A549 treated with ZK216348 at 1 μM for 4 hours (cell line): ENCODE results near the gene OTOR. TPM values are rescaled to one million over a fixed set of nuclear protein-coding genes. Genes with fewer than 3 reads are reported as not detected.

Experiments
- total RNA-seq: library from RNA; stranded (reverse); fragments of 200-300 nt; extraction: Qiagen RNA extraction; gene quantifications from 5 replicates; pipeline ENCODE4 v1.2.3, GENCODE V29; 2022; ENCODE audit warnings: low read depth

Gene OTOR, protein sequence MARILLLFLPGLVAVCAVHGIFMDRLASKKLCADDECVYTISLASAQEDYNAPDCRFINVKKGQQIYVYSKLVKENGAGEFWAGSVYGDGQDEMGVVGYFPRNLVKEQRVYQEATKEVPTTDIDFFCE
- not detected in 5 replicates for total RNA-seq

DNA sequence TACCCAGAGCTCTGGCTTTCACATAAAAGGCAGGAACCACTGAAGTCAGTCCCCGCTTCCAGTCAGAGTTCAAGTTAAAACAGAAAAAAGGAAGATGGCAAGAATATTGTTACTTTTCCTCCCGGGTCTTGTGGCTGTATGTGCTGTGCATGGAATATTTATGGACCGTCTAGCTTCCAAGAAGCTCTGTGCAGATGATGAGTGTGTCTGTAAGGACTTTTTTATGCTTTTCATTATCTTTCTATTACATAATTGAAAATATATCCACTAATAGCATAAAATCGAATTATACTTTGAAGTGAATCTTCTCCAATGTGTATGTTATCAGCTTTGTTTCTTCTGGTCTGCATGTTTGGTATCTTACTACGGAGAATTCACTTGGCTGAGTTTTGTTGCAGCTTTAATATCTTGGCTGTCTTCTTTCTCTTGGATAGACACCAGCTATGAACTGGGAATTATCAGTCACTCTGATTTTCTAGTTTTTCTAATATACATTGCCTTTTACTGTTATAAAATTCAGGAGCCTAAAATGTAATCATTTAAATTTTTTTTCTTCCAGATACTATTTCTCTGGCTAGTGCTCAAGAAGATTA is at the start of gene OTOR:
OTOR (plus strand) TSS at position 51 of the 593 bp plus-strand sequence; CDS start at position 95, 44 bp downstream.

DNA sequence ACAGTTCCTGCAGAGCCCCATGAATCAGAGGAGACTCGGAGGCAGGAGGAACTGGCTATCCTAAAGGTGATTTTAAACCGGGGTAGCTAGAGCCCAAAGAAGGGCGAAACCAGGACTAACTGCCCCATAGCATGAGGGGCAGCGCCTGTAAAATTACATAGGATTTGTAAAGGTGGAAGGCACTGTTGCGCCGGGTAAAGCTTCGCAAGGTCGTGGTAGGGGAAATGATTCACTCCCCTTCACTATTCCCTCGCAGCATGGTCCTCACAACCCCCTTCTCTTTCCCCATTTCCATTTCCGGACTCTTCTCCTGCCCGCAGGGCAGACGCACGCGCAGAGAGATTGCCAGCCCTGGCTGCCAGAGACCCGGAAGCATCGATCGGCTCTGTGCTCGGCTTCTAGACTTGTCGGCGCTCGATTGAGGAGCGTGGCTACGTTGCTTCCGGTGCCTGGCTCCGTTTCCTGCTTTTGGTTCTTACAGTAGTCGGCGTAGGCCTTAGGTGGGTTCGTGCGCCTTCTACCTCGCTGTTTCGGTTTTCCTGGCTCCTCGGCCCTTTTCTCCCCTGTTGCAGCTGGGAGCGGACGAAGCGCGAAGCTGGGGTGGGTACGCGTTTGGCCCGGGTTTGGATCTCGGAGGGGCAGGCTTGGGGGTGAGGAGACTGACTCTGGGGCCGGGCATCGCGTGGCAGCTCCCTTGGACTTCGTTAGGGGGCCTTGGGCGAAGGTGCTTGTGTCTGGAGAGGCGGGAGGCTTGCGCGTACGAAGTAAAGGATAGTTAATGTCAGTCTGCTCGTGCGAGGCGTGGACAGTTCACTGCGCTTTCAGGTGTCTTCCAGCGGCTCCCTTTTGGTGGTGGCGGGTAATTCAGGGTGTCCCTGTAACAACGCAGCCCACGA is 18.3 kb upstream of the OTOR start, which contains the start of gene SNRPB2:
SNRPB2 (plus strand) TSS at position 462 of the 896 bp plus-strand sequence. CDS start 1,677 bp downstream, outside the sequence.

Other genes starting within 250 kb of the OTOR start
- 11.9 to 15.5 TPM (median 14.1 TPM) in 5 replicates for gene KIF16B, start 174.9 kb upstream of the OTOR start, total RNA-seq
- 110 to 219 TPM (median 121 TPM) in 5 replicates for gene SNRPB2, start 18.3 kb upstream of the OTOR start, total RNA-seq